Ectodermal cell (in vitro differentiated cells): ENCODE measurements around the gene NOS2.

ENCODE experiments used
- H3K27ac ChIP-seq: 2 replicates; pipeline ENCODE4 v1.7.0; 2013; ENCODE audit warnings: mild to moderate bottlenecking, low read depth, low read length; ENCODE audit not compliant: insufficient read depth, poor library complexity, severe bottlenecking
- H3K27me3 ChIP-seq: 2 replicates; pipeline ENCODE4 v1.7.0; 2013; ENCODE audit warnings: mild to moderate bottlenecking, low read length; ENCODE audit not compliant: insufficient read depth, control insufficient read depth, poor library complexity, severe bottlenecking
- H3K36me3 ChIP-seq: one replicate; pipeline ENCODE4 v1.7.0; 2013; ENCODE audit warnings: low read length; ENCODE audit not compliant: control insufficient read depth, insufficient read depth
- H3K4me1 ChIP-seq: one replicate; pipeline ENCODE4 v1.7.0; 2013; ENCODE audit warnings: low read length; ENCODE audit not compliant: control insufficient read depth, insufficient read depth
- H3K4me3 ChIP-seq: 2 replicates; pipeline ENCODE4 v1.7.0; 2013; ENCODE audit warnings: low read depth, low read length, control low read depth; ENCODE audit not compliant: insufficient read depth
- H3K9me3 ChIP-seq: 2 replicates; pipeline ENCODE4 v1.7.0; 2013; ENCODE audit warnings: mild to moderate bottlenecking, low read length, moderate library complexity; ENCODE audit not compliant: control insufficient read depth
- WGBS, 2 experiments: methylation state at CpG; one replicate each; pipeline ENCODE4 v1.1.7; 2013; ENCODE audit warnings: missing lambda C conversion rate in 2 of 2; 5-methylcytosine and 5-hydroxymethylcytosine counted together

Gene NOS2

DNA sequence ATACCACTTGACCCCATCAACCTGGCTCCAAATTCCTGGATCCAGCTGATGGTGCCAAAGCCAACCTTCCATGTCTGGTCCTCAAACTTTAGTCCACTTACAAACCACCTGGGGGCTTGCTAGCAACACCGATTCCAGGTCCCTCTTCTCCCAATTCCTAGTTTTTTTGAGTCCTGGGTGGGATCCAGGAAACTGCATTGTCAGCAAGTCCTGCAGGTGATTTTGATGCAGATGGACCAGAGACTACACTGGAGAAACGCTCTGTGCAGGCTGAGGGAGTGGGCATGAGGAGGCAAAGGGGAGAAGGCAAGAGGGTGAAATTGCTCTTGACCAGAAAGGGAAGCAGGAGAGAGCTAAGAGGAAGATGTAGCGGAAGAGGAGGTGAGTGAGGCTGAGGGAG is 21.0 kb upstream of the NOS2 start:
- WGBS, 2 experiments = 85 to 93% methylated on average over 3 of the region's 3 CpGs
- no peaks in the 10 kb centered on the region for H3K27me3 ChIP-seq
- no peaks in the 10 kb centered on the region for H3K9me3 ChIP-seq
- H3K4me1 ChIP-seq = peaks cover 12% of the 10 kb centered on the region
- no peak overlapping the region for H3K27ac ChIP-seq
- no peak overlapping the region for H3K4me3 ChIP-seq
- H3K36me3 ChIP-seq = no peaks in the 10 kb centered on the region

DNA sequence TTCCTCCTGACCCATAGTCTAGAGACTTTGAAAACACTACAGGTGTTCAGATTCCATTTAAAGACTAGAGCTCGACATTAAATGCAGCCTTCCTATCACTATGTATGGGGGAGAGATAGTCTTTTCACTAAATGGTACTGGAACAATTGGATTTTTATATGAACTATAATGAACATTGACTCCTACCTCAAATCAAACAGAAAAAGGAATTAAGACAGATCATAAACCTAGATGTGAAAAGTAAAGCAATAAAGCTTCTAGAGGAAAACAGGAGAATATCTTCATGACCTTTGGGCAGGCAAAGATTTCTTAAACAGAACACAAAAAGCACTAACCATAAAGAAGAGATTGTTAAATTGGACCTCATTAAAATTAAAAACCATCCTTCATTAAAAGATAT is 18.8 kb upstream of the NOS2 start:
- Histone ChIP-seq H3K9me3 (no peaks in the 10 kb centered on the region), H3K4me3 (no peak overlapping the region), H3K36me3 (no peaks in the 10 kb centered on the region), H3K27ac (no peak overlapping the region), H3K4me1 (peaks cover 12% of the 10 kb centered on the region), H3K27me3 (no peaks in the 10 kb centered on the region)
- WGBS, 2 experiments = no CpG with 5 or more reads among the region's 1 CpG

DNA sequence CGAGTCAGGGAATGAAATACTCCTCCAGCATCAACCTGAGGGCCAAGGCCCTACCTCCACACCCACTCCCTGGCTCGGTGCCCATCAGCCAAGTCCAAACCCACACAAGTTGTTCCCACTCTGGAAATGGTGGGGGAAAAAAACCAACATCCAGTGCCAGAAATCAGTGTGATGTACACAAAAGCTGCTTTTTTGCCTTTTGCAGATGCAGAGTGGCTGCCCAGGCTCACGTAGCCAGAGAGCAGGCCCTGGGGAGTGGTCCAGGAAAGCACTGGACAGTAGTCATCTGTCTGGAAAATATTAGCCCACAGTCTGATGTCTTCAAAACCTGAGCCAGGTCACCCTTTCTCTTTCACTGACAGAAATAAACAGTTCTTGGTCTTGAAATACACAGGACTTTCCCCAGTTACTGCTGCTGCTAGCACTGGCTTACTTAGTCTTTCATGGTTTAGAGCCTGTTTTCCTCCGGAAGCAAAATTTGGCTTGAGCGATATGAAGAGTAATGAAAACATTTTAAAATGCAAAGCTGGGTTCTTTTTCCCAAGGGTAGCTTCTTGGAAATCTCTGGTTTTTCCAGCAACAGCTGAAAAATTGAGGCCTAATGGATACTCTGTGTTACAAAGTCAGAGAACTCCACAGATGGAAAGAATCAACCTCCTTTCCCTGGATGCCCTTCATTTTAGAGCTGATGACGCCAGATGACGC is 18.2 kb upstream of the NOS2 start:
- Histone ChIP-seq H3K9me3 (no peaks in the 10 kb centered on the region), H3K4me1 (peaks cover 12% of the 10 kb centered on the region), H3K4me3 (no peak overlapping the region), H3K36me3 (no peaks in the 10 kb centered on the region), H3K27me3 (no peaks in the 10 kb centered on the region), H3K27ac (no peak overlapping the region)
- WGBS, 2 experiments = 79 to 80% methylated on average over 7 of the region's 7 CpGs

DNA sequence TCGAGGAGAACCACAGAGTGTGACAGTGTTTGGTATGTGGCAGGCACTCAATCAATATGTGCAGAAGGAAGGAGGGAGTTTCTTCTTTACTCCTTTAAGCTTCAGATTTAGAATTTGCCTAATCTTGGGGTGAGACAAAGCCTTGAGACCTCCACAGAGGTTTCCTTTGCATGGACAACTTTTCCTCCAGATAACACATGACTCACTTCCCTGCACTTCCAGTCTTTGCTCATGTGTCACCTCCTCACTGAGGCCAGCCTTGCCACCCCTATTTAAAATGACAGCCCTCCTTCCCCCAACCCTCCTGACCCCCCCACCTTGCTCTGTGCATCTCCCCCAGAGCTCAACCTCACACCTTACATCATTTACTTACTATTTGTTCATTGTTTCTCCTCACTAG is 17.4 kb upstream of the NOS2 start:
- Histone ChIP-seq H3K27me3 (no peaks in the 10 kb centered on the region), H3K4me1 (peaks cover 12% of the 10 kb centered on the region), H3K27ac (peak overlapping the region; percentile 41), H3K36me3 (no peaks in the 10 kb centered on the region), H3K9me3 (no peaks in the 10 kb centered on the region), H3K4me3 (no peak overlapping the region)
- WGBS, 2 experiments = 43 to 60% methylated on average over 1 of the region's 1 CpG

DNA sequence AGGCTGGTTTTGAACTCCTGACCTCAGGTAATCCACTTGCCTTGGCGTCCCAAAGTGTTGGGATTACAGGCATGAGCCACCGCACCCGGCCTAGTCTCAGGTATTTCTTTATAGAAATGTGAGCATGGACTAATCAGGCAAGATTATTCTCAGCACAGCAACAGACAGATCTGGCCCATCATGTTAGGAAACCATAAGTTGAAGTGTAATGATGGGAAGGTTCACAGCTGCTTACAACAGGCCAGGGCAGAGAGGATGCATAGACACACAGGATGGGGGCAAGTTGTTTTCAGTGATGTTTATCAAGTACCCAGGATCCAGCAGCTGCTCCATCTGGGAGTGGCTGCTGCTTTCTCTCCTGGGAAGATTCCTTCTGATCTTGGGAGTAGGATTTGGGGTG is 16.6 kb upstream of the NOS2 start:
- Histone ChIP-seq H3K9me3 (no peaks in the 10 kb centered on the region), H3K27ac (peak overlapping the region; percentile 41)

DNA sequence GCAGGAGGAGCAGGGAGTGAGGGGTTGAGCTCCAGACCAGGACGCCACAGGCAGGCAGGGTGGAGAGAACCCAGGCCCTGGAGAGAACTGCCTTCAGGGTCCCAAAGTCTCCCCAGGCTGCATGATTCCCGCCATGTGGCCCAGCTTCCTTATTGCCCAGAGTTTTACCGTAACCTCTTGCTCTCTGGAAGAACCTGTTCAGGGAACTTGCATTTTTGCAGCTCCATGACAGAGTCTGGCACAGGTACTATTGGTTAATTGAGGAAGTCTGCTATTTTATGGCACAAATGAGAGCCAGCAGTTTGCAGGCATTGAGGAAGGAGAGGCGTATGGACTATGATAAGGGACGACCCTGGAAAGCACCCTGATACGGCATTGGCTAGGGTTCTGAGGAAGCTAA is 11.6 kb upstream of the NOS2 start:
- Histone ChIP-seq H3K4me1 (peaks cover 4% of the 10 kb centered on the region), H3K4me3 (no peak overlapping the region), H3K27ac (no peak overlapping the region), H3K36me3 (no peaks in the 10 kb centered on the region), H3K27me3 (no peaks in the 10 kb centered on the region), H3K9me3 (no peaks in the 10 kb centered on the region)
- WGBS, 2 experiments = 87 to 94% methylated on average over 6 of the region's 6 CpGs

More for the DNA sequence above, 16.6 kb upstream of the NOS2 start:
- H3K4me1 ChIP-seq = peaks cover 12% of the 10 kb centered on the region
- no peak overlapping the region for H3K4me3 ChIP-seq
- WGBS, 2 experiments = 94 to 96% methylated on average over 3 of the region's 3 CpGs
- H3K27me3 ChIP-seq = no peaks in the 10 kb centered on the region
- no peaks in the 10 kb centered on the region for H3K36me3 ChIP-seq

DNA sequence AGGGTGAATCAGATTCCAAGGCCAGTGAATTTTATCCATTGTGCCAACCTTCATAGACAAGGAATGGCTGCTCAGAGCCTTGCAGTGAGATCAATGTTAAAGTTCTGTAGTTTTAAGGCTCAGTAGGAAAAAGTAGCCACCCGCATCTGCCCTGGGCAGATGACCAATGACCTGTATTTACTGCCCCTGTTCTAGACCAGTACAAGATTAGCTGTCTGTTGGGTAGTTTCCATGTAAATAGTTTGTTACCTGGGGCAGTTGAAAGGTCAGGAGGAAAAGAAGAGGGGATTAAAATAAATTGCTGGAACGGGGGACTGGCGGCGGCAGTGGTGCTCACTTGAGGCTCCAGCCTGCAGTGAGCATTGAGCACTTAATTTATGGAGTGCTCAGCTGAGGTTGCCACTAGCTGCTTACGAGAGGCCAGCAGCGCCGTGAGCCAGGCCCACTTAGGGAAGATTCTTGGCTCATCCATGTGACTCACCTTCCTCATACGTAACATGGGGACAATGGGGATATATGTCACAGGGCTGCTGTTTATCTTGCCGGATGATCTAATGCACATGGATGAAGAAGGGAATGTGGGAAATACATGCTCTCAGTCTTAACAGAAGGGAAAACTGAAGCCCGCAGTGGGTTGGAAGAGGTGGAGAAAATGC is 10.7 kb upstream of the NOS2 start:
- WGBS, 2 experiments = 83 to 84% methylated on average over 10 of the region's 10 CpGs
- Histone ChIP-seq H3K27ac (no peak overlapping the region), H3K9me3 (no peaks in the 10 kb centered on the region), H3K36me3 (no peaks in the 10 kb centered on the region), H3K27me3 (no peaks in the 10 kb centered on the region), H3K4me3 (no peak overlapping the region), H3K4me1 (peaks cover 8% of the 10 kb centered on the region)

DNA sequence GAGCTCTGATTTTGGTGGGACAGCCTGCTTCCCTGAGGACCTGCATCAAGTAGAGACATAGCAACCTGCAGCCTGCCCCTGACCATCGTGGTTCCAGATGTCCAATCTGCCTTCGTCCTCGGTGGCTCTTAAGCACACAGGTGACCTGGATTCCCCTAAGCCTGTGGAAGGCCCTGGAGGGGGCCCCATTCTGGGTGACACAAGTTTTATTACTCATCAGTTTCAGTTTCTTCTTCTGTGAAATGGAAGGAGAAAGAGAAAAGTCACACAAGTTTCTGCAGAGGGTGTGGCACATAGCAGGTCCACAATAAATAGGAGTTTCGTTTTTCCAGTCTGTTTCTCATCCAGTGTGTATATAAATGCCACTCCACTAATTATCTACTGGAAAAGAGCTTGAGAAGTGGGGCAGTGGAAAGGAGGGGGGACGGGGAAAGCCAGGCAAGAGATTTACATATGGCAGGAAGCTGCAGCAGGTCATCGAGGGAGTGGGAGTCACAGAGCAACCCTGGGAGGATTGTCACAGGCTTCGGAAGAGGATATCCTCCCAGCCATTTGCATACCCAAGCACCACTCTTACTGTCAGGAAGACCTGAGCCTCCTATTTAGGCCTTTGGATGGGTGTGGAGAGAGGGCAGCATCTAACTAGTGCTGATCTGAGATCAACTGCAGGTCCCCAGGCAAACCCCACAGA is 10.0 kb upstream of the NOS2 start:
- no peak overlapping the region for H3K4me3 ChIP-seq
- 73 to 74% methylated on average over 6 of the region's 7 CpGs for WGBS, 2 experiments
- peaks cover 11% of the 10 kb centered on the region for H3K4me1 ChIP-seq
- no peaks in the 10 kb centered on the region for H3K9me3 ChIP-seq
- no peaks in the 10 kb centered on the region for H3K36me3 ChIP-seq
- H3K27me3 ChIP-seq = no peaks in the 10 kb centered on the region
- H3K27ac ChIP-seq = no peak overlapping the region

DNA sequence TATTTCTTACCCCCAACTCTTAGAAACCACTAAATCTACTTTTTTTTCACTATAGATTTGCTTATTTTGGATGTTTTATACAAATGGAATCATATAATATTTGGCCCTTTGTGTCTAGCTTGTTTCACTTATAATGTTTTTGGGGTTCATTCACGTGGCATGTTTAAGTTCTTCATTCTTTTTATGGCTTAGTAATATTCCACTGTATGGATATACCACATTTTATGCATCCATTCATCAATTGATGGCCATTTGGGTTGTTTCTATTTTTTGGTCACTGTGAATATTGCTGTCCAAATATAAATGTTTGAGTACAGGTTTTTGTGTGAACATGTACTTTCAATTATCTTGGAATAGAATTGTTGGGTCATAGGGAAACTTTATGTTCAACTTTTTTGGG is 9.2 kb upstream of the NOS2 start:
- H3K27ac ChIP-seq = no peak overlapping the region
- no peaks in the 10 kb centered on the region for H3K36me3 ChIP-seq
- peaks cover 11% of the 10 kb centered on the region for H3K4me1 ChIP-seq
- H3K9me3 ChIP-seq = no peaks in the 10 kb centered on the region
- 100% methylated on average over 1 of the region's 1 CpG; no CpG with 5 or more reads in 1 of the 2 experiments for WGBS, 2 experiments
- H3K4me3 ChIP-seq = no peak overlapping the region
- H3K27me3 ChIP-seq = no peaks in the 10 kb centered on the region

DNA sequence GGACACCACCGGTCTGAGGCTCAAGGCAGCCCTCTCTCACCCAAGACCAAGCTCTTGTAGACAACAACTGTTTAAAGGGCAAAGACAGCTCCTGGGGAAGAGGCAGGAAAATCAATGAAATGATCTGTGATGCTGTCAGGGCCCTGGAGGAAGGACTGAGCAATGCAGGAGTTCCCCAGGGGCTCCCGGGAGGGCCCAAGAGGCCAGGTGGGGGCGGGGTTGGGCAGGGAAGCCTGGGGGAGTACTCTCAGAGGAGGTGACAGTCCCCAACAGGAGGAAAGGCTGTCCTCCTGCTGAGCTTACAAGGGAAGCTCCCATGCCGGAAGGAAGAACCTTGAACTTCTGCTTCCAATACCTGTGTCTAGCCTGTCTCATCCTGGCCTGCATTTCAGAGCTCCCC is 8.3 kb upstream of the NOS2 start:
- Histone ChIP-seq H3K9me3 (no peaks in the 10 kb centered on the region), H3K27ac (no peak overlapping the region), H3K4me1 (peaks cover 14% of the 10 kb centered on the region), H3K4me3 (no peak overlapping the region), H3K27me3 (no peaks in the 10 kb centered on the region), H3K36me3 (no peaks in the 10 kb centered on the region)
- 75 to 76% methylated on average over 4 of the region's 4 CpGs for WGBS, 2 experiments
